Mesendoderm (in vitro differentiated cells): ENCODE results near the gene CERS2. TPM values are rescaled to one million over a fixed set of nuclear protein-coding genes. Genes with fewer than 3 reads are reported as not detected.

Source experiments
- DNase-seq: peaks from one replicate; pipeline ENCODE4 v3.0.0; 2013
- H2AK5ac ChIP-seq: 2 replicates; pipeline ENCODE4 v1.6.1; 2013; ENCODE audit warnings: low read length, inconsistent platforms
- H2BK120ac ChIP-seq: 2 replicates; pipeline ENCODE4 v1.6.1; 2013; ENCODE audit warnings: low read depth, mild to moderate bottlenecking, low read length, moderate library complexity, mixed read lengths
- H2BK15ac ChIP-seq: replicated peaks from 2 replicates; pipeline ENCODE4 v1.6.1; 2013; ENCODE audit warnings: low read depth, mild to moderate bottlenecking, moderate library complexity
- H2BK5ac ChIP-seq: 2 replicates; pipeline ENCODE4 v1.6.1; 2013; ENCODE audit warnings: low read length, inconsistent platforms
- H3K18ac ChIP-seq: 2 replicates; pipeline ENCODE4 v1.6.1; 2013; ENCODE audit warnings: mild to moderate bottlenecking, low read length, mixed read lengths
- H3K23ac ChIP-seq: one replicate; pipeline ENCODE4 v1.6.1; 2013; ENCODE audit warnings: low read length
- H3K27ac ChIP-seq: 2 replicates; pipeline ENCODE4 v1.5.1; 2013; ENCODE audit warnings: low read depth, mild to moderate bottlenecking, inconsistent platforms, low read length, moderate library complexity
- H3K27me3 ChIP-seq: 2 replicates; pipeline ENCODE4 v1.6.1; 2013; ENCODE audit warnings: low read length, control low read depth, mild to moderate bottlenecking, inconsistent platforms; ENCODE audit not compliant: insufficient read depth, poor library complexity
- H3K36me3 ChIP-seq: 2 replicates; pipeline ENCODE4 v1.6.1; 2013; ENCODE audit warnings: low read length, inconsistent platforms; ENCODE audit not compliant: control insufficient read depth, insufficient read depth
- H3K4ac ChIP-seq: one replicate; pipeline ENCODE4 v1.6.1; 2013; ENCODE audit warnings: low read depth, mild to moderate bottlenecking, low read length, moderate library complexity
- H3K4me1 ChIP-seq: 2 replicates; pipeline ENCODE4 v1.6.1; 2013; ENCODE audit warnings: low read depth, low read length, inconsistent platforms; ENCODE audit not compliant: control insufficient read depth
- H3K4me2 ChIP-seq: 2 replicates; pipeline ENCODE4 v1.6.1; 2013; ENCODE audit warnings: low read length
- H3K4me3 ChIP-seq: 2 replicates; pipeline ENCODE4 v1.5.1; 2013; ENCODE audit warnings: mild to moderate bottlenecking, low read length
- H3K56ac ChIP-seq: one replicate; pipeline ENCODE4 v1.6.1; 2013; ENCODE audit warnings: low read length
- H3K79me1 ChIP-seq: 2 replicates; pipeline ENCODE4 v1.6.1; 2013; ENCODE audit warnings: low read length, inconsistent platforms
- H3K79me2 ChIP-seq: 2 replicates; pipeline ENCODE4 v1.6.1; 2013; ENCODE audit warnings: mild to moderate bottlenecking, low read length; ENCODE audit not compliant: control insufficient read depth, insufficient read depth
- H3K9ac ChIP-seq: 2 replicates; pipeline ENCODE4 v1.6.1; 2013; ENCODE audit warnings: low read length, inconsistent platforms
- H4K5ac ChIP-seq: one replicate; pipeline ENCODE4 v1.6.1; 2013; ENCODE audit warnings: low read length
- H4K8ac ChIP-seq: one replicate; pipeline ENCODE4 v1.6.1; 2013; ENCODE audit warnings: low read depth, mild to moderate bottlenecking, control low read depth, low read length, moderate library complexity
- WGBS: extraction: QIAGEN DNeasy Blood & Tissue Kit; methylation state at CpG from one replicate; pipeline ENCODE4 v1.1.7; 2013; ENCODE audit warnings: low lambda C conversion rate, missing lambda C conversion rate; ENCODE audit not compliant: insufficient coverage; ENCODE audit errors: extremely low coverage; 5-methylcytosine and 5-hydroxymethylcytosine counted together
- small RNA-seq: library from polyadenylated mRNA; stranded (forward); fragments of <200 nt; extraction: miRNeasy Mini kit (QIAGEN cat#:217004); gene quantifications from one replicate; pipeline ENCODE3, GENCODE V24; 2013; ENCODE audit not compliant: insufficient read depth

Gene CERS2

GRCh38 chr1:150925080-150925479, 49.6 kb downstream of the CERS2 start:
- no peak overlapping the region for H2BK120ac ChIP-seq
- peaks cover 5% of the 10 kb centered on the region for H3K79me2 ChIP-seq
- no peak overlapping the region for H2BK15ac ChIP-seq
- no peaks in the 10 kb centered on the region for H3K27me3 ChIP-seq
- H3K27ac ChIP-seq: no peak overlapping the region
- DNase-seq: peak; percentile 2
- no peak overlapping the region for H3K9ac ChIP-seq
- H3K4ac ChIP-seq: peak overlapping the region; percentile 70
- H3K18ac ChIP-seq: no peak overlapping the region
- H4K5ac ChIP-seq: no peak overlapping the region
- H2AK5ac ChIP-seq: no peak overlapping the region
- no peak overlapping the region for H3K23ac ChIP-seq
- H3K79me1 ChIP-seq: peaks cover 4% of the 10 kb centered on the region
- H4K8ac ChIP-seq: no peak overlapping the region
- WGBS: no CpG with 5 or more reads among the region's 23 CpGs
- H3K56ac ChIP-seq: no peak overlapping the region
- peaks cover 4% of the 10 kb centered on the region for H3K36me3 ChIP-seq
- no peak overlapping the region for H3K4me3 ChIP-seq
- H3K4me1 ChIP-seq: no peaks in the 10 kb centered on the region
- H3K4me2 ChIP-seq: no peak overlapping the region
- no peak overlapping the region for H2BK5ac ChIP-seq

- no peak overlapping the region for H3K18ac ChIP-seq
- H3K4ac ChIP-seq: no peak overlapping the region
- H3K27me3 ChIP-seq: no peaks in the 10 kb centered on the region
- peaks cover 3% of the 10 kb centered on the region for H3K79me2 ChIP-seq
- peaks cover under 1% of the 10 kb centered on the region for H3K79me1 ChIP-seq
- no peak overlapping the region for H3K4me2 ChIP-seq
- H2AK5ac ChIP-seq: no peak overlapping the region
- no peak overlapping the region for H4K5ac ChIP-seq
- no peak overlapping the region for H3K4me3 ChIP-seq
- H2BK120ac ChIP-seq: no peak overlapping the region
- H3K23ac ChIP-seq: no peak overlapping the region
- no peak overlapping the region for H2BK5ac ChIP-seq
- DNase-seq: peak; percentile 87
- H3K36me3 ChIP-seq: no peaks in the 10 kb centered on the region
- H3K4me1 ChIP-seq: no peaks in the 10 kb centered on the region
- no peak overlapping the region for H4K8ac ChIP-seq
- no peak overlapping the region for H2BK15ac ChIP-seq
- H3K9ac ChIP-seq: no peak overlapping the region
- no peak overlapping the region for H3K27ac ChIP-seq
- WGBS: no CpG with 5 or more reads among the region's 2 CpGs
- H3K56ac ChIP-seq: no peak overlapping the region
These were observed 52.1 kb downstream of the CERS2 start for GRCh38 chr1:150922519-150922975.

- H3K18ac ChIP-seq: no peak overlapping the region
- WGBS: no CpG with 5 or more reads among the region's 7 CpGs
- no peak overlapping the region for H3K4me3 ChIP-seq
These were observed 57.2 kb downstream of the CERS2 start for GRCh38 chr1:150917387-150917786.

More at GRCh38 chr1:150917387-150917786, 57.2 kb downstream of the CERS2 start:
- H3K36me3 ChIP-seq: no peaks in the 10 kb centered on the region
- H3K79me1 ChIP-seq: no peaks in the 10 kb centered on the region
- no peak overlapping the region for H3K56ac ChIP-seq
- H2BK15ac ChIP-seq: no peak overlapping the region
- H3K27ac ChIP-seq: no peak overlapping the region
- no peak overlapping the region for H3K9ac ChIP-seq
- no peak overlapping the region for H4K5ac ChIP-seq
- no peak overlapping the region for H2BK120ac ChIP-seq
- no peak for DNase-seq
- H3K23ac ChIP-seq: no peak overlapping the region
- H3K4me1 ChIP-seq: peaks cover 2% of the 10 kb centered on the region
- H2AK5ac ChIP-seq: no peak overlapping the region
- H3K27me3 ChIP-seq: no peaks in the 10 kb centered on the region
- no peaks in the 10 kb centered on the region for H3K79me2 ChIP-seq
- H3K4me2 ChIP-seq: no peak overlapping the region
- no peak overlapping the region for H4K8ac ChIP-seq
- H2BK5ac ChIP-seq: no peak overlapping the region
- no peak overlapping the region for H3K4ac ChIP-seq

Small RNAs within 50 kb of the gene (small RNA-seq; reads per million reads assigned to genes)
- not detected for gene RNU6-884P
